ENCODE results near the gene GIT1. TPM values are rescaled to one million over a fixed set of nuclear protein-coding genes. Genes with fewer than 3 reads are reported as not detected.

GIT1 gene
- total and polyA plus RNA-seq, 2 of the 13 experiments (the other 11 are each of a cell fraction or from before 2014, with no cell fraction given) = 14.2 to 30.8 TPM

- TF ChIP-seq ATM (IDR thresholded peaks at IDR 0.05; ENCODE audit: borderline replicate concordance) (no peak), ZNF570 (CRISPR knock-in tag; IDR thresholded peaks at IDR 0.05; ENCODE audit: borderline replicate concordance) (no peak), ZNF672 (CRISPR knock-in tag; IDR thresholded peaks at IDR 0.05) (0 out of 2 replicates have a peak, but pooled peaks have one; percentile 29), ZNF124 (CRISPR knock-in tag; IDR thresholded peaks at IDR 0.05) (no peak), GTF3A (CRISPR knock-in tag; conservative IDR thresholded peaks at IDR 0.05) (no peak), SNAPC5 (CRISPR knock-in tag; IDR thresholded peaks at IDR 0.05; ENCODE audit: borderline replicate concordance) (no peak), SCMH1 (CRISPR knock-in tag; IDR thresholded peaks at IDR 0.05; ENCODE audit: borderline replicate concordance) (no peak), HNRNPLL (IDR thresholded peaks at IDR 0.05; ENCODE audit: low read depth, low read length, poor library complexity, severe bottlenecking) (peak; percentile 79), MLLT10 (CRISPR knock-in tag; IDR thresholded peaks at IDR 0.05) (no peak), NR3C1 (CRISPR knock-in tag; IDR thresholded peaks at IDR 0.05) (no peak), MEIS2 (CRISPR knock-in tag; IDR thresholded peaks at IDR 0.05) (peak; percentile 14; the same call in 1 of the 2 replicates), RERE (CRISPR knock-in tag; IDR thresholded peaks at IDR 0.05; ENCODE audit: low read depth) (no peak), CHCHD3 (CRISPR knock-in tag; IDR thresholded peaks at IDR 0.05) (no peak), POGZ (CRISPR knock-in tag; IDR thresholded peaks at IDR 0.05) (no peak), ZSCAN25 (CRISPR knock-in tag; IDR thresholded peaks at IDR 0.05) (peak; percentile 27; the same call in 1 of the 2 replicates), STAT5B (CRISPR knock-in tag; IDR thresholded peaks at IDR 0.05) (no peak), NCOA5 (CRISPR knock-in tag; IDR thresholded peaks at IDR 0.05) (no peak), KAT7 (CRISPR knock-in tag; IDR thresholded peaks at IDR 0.05; ENCODE audit: borderline replicate concordance) (no peak), TBP (CRISPR knock-in tag; IDR thresholded peaks at IDR 0.05) (no peak), GTF2F1 (IDR thresholded peaks at IDR 0.05; ENCODE audit: low read length) (no peak), FOXK1 (CRISPR knock-in tag; IDR thresholded peaks at IDR 0.05; ENCODE audit: borderline replicate concordance, low read depth) (no peak), ZSCAN9 (CRISPR knock-in tag; IDR thresholded peaks at IDR 0.05; ENCODE audit: borderline replicate concordance) (no peak)
These were observed at the start of gene GIT1 (continued) for GRCh38 chr17:29589524-29590410.
